Transverse colon (tissue), 4 donors: ENCODE measurements around the gene CWC27. TPM values are rescaled to one million over a fixed set of nuclear protein-coding genes. Genes with fewer than 3 reads are reported as not detected.

Experiments
- DNase-seq: peaks from one replicate; pipeline ENCODE4 v3.0.0-alpha.2; 2019
- H3K27ac ChIP-seq, 4 donors: fragments of 200-600 bp; sonication (generic); 2 replicates each; pipeline ENCODE4 v1.5.1; 2016 to 2018; ENCODE audit warnings: inconsistent platforms in 4 of 4
- H3K27me3 ChIP-seq: fragments of 200-600 bp; sonication (generic); 2 replicates; pipeline ENCODE4 v1.5.1; 2017; ENCODE audit warnings: inconsistent platforms
- H3K36me3 ChIP-seq, 4 donors: fragments of 200-600 bp; sonication (generic); 2 replicates each; pipeline ENCODE4 v1.5.1; 2017 to 2019; ENCODE audit warnings: inconsistent platforms in 4 of 4
- H3K4me1 ChIP-seq, 4 donors: fragments of 200-600 bp; sonication (generic); 2 replicates each; pipeline ENCODE4 v1.5.1; 2017 to 2020; ENCODE audit warnings: inconsistent platforms in 4 of 4
- H3K4me3 ChIP-seq, 4 donors: fragments of 200-600 bp; sonication (generic); 1 replicate in 1 of 4; 2 replicates in 3 of 4; pipeline versions ENCODE4 v1.5.1 to v1.6.1; 2017 to 2019; ENCODE audit warnings: inconsistent platforms in 4 of 4
- H3K9me3 ChIP-seq, 2 donors: fragments of 200-600 bp; sonication (generic); 2 replicates each; pipeline ENCODE4 v1.5.1; 2017 to 2019; ENCODE audit warnings: inconsistent platforms in 2 of 2
- CTCF ChIP-seq, 5 experiments: fragments of 200-600 bp in 3 of 5; fragments of 450-650 bp in 2 of 5; sonication (generic) in 3 of 5; IDR thresholded peaks; 1 replicate in 2 of 5; 2 replicates in 3 of 5; pipeline ENCODE4 v1.5.1; 2016 to 2017; ENCODE audit warnings: antibody characterized with exemption in 5 of 5, inconsistent platforms in 3 of 5, mild to moderate bottlenecking in 2 of 5, moderate library complexity in 1 of 5
- EP300 ChIP-seq: sonication (generic); formaldehyde crosslinking; IDR thresholded peaks from one replicate; pipeline ENCODE4 v1.6.1; 2017; ENCODE audit warnings: antibody characterized with exemption, low read depth
- POLR2A ChIP-seq: fragments of 450-650 bp; IDR thresholded peaks from one replicate; pipeline ENCODE4 v1.6.1; 2016; ENCODE audit warnings: antibody characterized with exemption, mild to moderate bottlenecking, moderate library complexity
- POLR2AphosphoS5 ChIP-seq, 3 donors: sonication (generic); formaldehyde crosslinking; IDR thresholded peaks; one replicate each; pipeline ENCODE4 v1.6.1; 2016; ENCODE audit warnings: antibody characterized with exemption in 3 of 3
- WGBS, 2 donors: methylation state at CpG; one replicate each; pipeline ENCODE4 v1.1.5; 2018; ENCODE audit warnings: low coverage in 1 of 2; 5-methylcytosine and 5-hydroxymethylcytosine counted together
- in situ Hi-C, 4 donors: fragments of 200-750 bp; cut with MboI; loops; one replicate each; pipeline versions ENCODE4 v1.15.0 to v1.15.1; 2017; ENCODE audit warnings: low sequenced_read_pairs in 3 of 4, low pct_ligation_motif_present in 1 of 4, low pct_unique_long_range_greater_than_20kb in 1 of 4
- intact Hi-C: fragments of 100-400 bp; cut with DNase I; formaldehyde crosslinking; loops from one replicate; pipeline ENCODE4 v1.15.1; 2023; ENCODE audit warnings: low total_unique reads
- total RNA-seq, 4 donors: library from RNA; depleted of rRNA; stranded (reverse); fragments of >200 nt; gene quantifications; one replicate each; pipeline ENCODE4 v1.1.0, GENCODE V29; 2016

Gene CWC27
- total RNA-seq, 4 donors from 2014 or later = 9.6 to 36.2 (median 15.6) TPM; not detected in 1

- DNase-seq = no peak
- Histone ChIP-seq H3K4me3 (no peak overlapping the region), H3K9me3 (no peaks in the 10 kb centered on the region), H3K27me3 (no peaks in the 10 kb centered on the region), H3K4me1 (no peaks in the 10 kb centered on the region), H3K27ac (no peak overlapping the region), H3K36me3 (peaks cover 0 to 6% (median 0%) of the 10 kb centered on the region in 4 donors)
- TF ChIP-seq CTCF (IDR thresholded peaks at IDR 0.05) (no peak), POLR2A (no peak), EP300 (no peak), POLR2AphosphoS5 (IDR thresholded peaks at IDR 0.05) (no peak)
- intact Hi-C loops (no loop called here), in situ Hi-C loops (no loop called here)
- 74 to 98% methylated on average over 3 of the region's 3 CpGs for WGBS, 2 donors
These were observed 210.8 kb downstream of the CWC27 start for GRCh38 chr5:64979531-64979930.

GRCh38 chr5:64980176-64980575 is 211.4 kb downstream of the CWC27 start:
- no peak for DNase-seq
- H3K4me3 ChIP-seq = no peak overlapping the region
- no peaks in the 10 kb centered on the region for H3K4me1 ChIP-seq
- H3K9me3 ChIP-seq = no peaks in the 10 kb centered on the region
- intact Hi-C loops = no loop called here
- TF ChIP-seq POLR2AphosphoS5 (IDR thresholded peaks at IDR 0.05) = no peak
- no peak for TF ChIP-seq POLR2A
- no peak for TF ChIP-seq CTCF (IDR thresholded peaks at IDR 0.05)
- no peak for TF ChIP-seq EP300
- in situ Hi-C loops = no loop called here
- peaks cover 0 to 6% (median 0%) of the 10 kb centered on the region in 4 donors for H3K36me3 ChIP-seq
- H3K27me3 ChIP-seq = no peaks in the 10 kb centered on the region
- H3K27ac ChIP-seq = no peak overlapping the region
- 95 to 98% methylated on average over 2 of the region's 2 CpGs for WGBS, 2 donors

DNA sequence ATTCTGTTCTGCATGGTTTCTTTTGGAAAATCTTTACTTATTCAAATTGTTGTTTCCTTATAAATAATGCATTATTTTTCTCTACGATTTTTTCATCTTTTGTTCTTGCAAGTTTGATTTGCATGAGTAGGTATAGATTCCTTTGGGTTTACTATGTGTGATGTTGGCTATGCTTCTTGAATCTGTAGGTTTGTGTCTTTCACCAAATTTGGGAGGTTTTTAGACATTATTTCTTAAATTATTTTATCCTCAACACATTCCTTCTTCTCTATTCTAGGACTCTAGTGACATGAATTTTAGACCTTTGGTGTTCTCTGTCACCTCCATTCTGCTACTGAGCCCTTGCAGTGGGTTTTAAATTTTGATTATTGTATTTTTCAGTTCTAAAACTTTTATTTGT is 219.0 kb downstream of the CWC27 start:
- no peaks in the 10 kb centered on the region for H3K9me3 ChIP-seq
- no peaks in the 10 kb centered on the region for H3K36me3 ChIP-seq
- 95 to 100% methylated on average over 1 of the region's 1 CpG for WGBS, 2 donors
- intact Hi-C loops (no loop called here), in situ Hi-C loops (no loop called here)
- no peak overlapping the region for H3K27ac ChIP-seq
- H3K4me1 ChIP-seq = no peaks in the 10 kb centered on the region
- no peak overlapping the region for H3K4me3 ChIP-seq
- no peak for DNase-seq
- no peaks in the 10 kb centered on the region for H3K27me3 ChIP-seq
- TF ChIP-seq POLR2AphosphoS5 (IDR thresholded peaks at IDR 0.05) (no peak), POLR2A (no peak), EP300 (no peak), CTCF (IDR thresholded peaks at IDR 0.05) (no peak)

DNA sequence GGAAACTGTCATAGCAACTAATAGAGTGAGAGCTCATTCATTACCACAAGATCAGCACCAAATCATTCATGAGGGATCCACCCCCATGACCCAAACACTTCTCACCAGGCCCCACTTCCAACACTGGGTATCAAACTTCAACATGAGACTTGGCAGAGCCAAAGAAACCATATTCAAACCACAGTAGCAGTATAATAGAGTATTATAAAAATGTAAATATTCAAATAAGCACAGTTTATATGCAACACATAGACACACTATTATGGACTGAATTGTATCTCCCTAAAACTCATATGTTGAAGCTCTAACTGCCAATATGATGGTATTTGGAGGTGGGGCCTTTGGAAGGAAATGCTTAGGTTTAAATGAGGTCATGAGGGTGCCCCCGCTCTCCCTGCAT is 240.5 kb downstream of the CWC27 start:
- Histone ChIP-seq H3K27me3 (no peaks in the 10 kb centered on the region), H3K27ac (no peak overlapping the region), H3K4me3 (no peak overlapping the region), H3K9me3 (no peaks in the 10 kb centered on the region), H3K36me3 (no peaks in the 10 kb centered on the region), H3K4me1 (peaks cover 0 to 30% (median 13%) of the 10 kb centered on the region in 4 donors)
- intact Hi-C loops (no loop called here), in situ Hi-C loops (no loop called here)
- no peak for DNase-seq
- TF ChIP-seq POLR2A (no peak), CTCF (IDR thresholded peaks at IDR 0.05) (no peak), EP300 (no peak), POLR2AphosphoS5 (IDR thresholded peaks at IDR 0.05) (no peak)
- WGBS, 2 donors = 83 to 93% methylated on average over 1 of the region's 1 CpG
